Ishikawa (cell line): ENCODE results near the gene DRC3.
A peak's percentile ranks its signal among the peaks of the same experiment; 100 is the strongest.

Experiments
- CEBPB ChIP-seq: IDR thresholded peaks from 2 replicates; pipeline ENCODE4 v1.6.1; 2012
- CREB1 ChIP-seq: IDR thresholded peaks from 2 replicates; pipeline ENCODE4 v1.6.1; 2012; ENCODE audit warnings: low read depth
- EGR1 ChIP-seq: IDR thresholded peaks from 2 replicates; pipeline ENCODE4 v1.6.1; 2012
- EP300 ChIP-seq: IDR thresholded peaks from 2 replicates; pipeline ENCODE4 v1.6.1; 2012; ENCODE audit warnings: borderline replicate concordance
- FOXM1 ChIP-seq: IDR thresholded peaks from 2 replicates; pipeline ENCODE4 v1.6.1; 2012; ENCODE audit warnings: low read depth, borderline replicate concordance
- NFIC ChIP-seq: IDR thresholded peaks from 2 replicates; pipeline ENCODE4 v1.6.1; 2012
- RAD21 ChIP-seq: IDR thresholded peaks from 2 replicates; pipeline ENCODE4 v1.6.1; 2012; ENCODE audit warnings: low read depth
- TAF1 ChIP-seq: IDR thresholded peaks from 2 replicates; pipeline ENCODE4 v1.6.1; 2012; ENCODE audit warnings: low read depth, mild to moderate bottlenecking
- TCF12 ChIP-seq: IDR thresholded peaks from 2 replicates; pipeline ENCODE4 v1.6.1; 2012; ENCODE audit warnings: low read depth
- TEAD4 ChIP-seq: IDR thresholded peaks from 2 replicates; pipeline ENCODE4 v1.6.1; 2012
- YY1 ChIP-seq: IDR thresholded peaks from 2 replicates; pipeline ENCODE4 v1.6.1; 2012; ENCODE audit warnings: low read depth
- ZBTB7A ChIP-seq: IDR thresholded peaks from 2 replicates; pipeline ENCODE4 v1.6.1; 2012; ENCODE audit warnings: low read depth
- TF ChIP-seq, protein P1 (sequence below): IDR thresholded peaks from 2 replicates; pipeline ENCODE4 v1.6.1; 2012; ENCODE audit warnings: low read depth, mild to moderate bottlenecking
- TF ChIP-seq, protein P2 (sequence below): IDR thresholded peaks from 2 replicates; pipeline ENCODE4 v1.6.1; 2012
- TF ChIP-seq, protein P3 (sequence below): IDR thresholded peaks from 2 replicates; pipeline ENCODE4 v1.6.1; 2012

DRC3 gene

DNA sequence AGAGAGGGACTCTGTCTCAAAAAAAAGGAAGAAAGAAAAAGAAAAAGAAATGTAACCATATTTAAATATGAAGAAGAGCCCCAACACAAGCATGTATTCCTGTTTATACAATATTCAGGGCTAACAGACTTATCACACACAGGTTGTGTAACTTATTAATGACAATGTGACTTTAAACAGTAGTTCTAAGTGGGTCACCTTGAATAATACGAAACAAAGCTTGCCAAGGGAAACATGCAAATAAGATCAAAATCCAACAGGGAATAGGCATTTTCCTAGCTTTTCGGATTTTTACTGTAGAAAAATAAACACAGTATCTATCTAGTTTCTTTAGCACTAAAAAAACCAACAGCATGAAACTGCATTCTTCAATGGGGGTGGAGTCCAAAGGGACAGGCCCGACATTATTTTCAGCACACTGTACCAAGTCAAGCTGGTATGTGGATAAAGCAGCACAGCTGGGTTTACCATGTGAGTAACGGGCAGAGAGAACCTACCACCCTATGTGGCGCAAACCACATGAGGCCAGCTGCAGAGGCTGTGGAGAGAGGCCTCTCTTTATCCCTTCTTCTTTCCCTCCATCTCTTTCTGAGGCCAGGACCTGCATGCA is 45.7 kb upstream of the DRC3 start:
- TF ChIP-seq ZBTB7A = no peak

DNA sequence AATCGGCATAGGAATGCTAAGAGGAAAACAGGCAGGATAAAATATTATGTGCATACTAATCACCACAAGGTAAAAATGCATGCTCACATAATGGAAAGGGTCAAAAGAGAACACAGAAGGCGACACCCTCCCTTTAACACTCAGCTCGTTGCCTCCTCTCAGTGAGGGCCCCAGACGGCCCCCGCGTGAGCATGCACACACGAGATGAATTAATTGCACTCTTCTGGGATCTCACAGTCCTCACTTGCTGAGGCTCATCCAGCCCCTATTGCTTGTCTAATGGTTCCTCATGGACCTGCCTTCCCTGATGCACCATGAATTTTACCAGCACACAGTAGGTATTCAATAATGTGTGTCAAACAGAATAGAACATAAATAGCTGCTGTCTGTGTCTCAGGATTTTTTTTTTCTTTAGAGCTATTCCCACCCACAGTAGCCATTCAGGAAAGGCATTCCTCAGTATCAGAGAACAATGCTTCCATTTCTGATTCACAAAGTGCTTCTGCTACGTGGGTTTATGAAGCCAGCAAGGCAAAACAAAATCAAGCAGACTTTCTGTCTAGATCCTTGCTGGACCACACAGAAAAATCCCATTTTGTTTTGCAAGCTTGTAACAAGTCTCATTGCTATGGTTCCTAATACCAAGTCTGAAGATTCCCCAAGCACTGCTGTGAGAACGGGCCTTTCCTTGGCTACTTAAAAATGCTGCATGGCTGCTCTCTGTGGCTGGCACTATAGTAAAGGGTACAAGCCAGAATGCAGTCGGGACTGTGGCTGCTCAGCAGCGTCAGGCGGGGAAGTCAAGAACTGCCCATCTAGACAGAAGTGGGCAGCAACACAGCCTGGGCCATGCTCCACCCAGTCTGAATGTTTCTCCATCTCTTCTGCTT is 44.0 kb upstream of the DRC3 start:
- TF ChIP-seq TAF1 (no peak), ZBTB7A (no peak), NFIC (no peak), RAD21 (no peak), EP300 (no peak), YY1 (no peak), CREB1 (no peak), EGR1 (no peak), FOXM1 (no peak), TEAD4 (no peak; the same call in 1 of the 2 replicates), CEBPB (no peak)
- TF ChIP-seq, protein P1, sequence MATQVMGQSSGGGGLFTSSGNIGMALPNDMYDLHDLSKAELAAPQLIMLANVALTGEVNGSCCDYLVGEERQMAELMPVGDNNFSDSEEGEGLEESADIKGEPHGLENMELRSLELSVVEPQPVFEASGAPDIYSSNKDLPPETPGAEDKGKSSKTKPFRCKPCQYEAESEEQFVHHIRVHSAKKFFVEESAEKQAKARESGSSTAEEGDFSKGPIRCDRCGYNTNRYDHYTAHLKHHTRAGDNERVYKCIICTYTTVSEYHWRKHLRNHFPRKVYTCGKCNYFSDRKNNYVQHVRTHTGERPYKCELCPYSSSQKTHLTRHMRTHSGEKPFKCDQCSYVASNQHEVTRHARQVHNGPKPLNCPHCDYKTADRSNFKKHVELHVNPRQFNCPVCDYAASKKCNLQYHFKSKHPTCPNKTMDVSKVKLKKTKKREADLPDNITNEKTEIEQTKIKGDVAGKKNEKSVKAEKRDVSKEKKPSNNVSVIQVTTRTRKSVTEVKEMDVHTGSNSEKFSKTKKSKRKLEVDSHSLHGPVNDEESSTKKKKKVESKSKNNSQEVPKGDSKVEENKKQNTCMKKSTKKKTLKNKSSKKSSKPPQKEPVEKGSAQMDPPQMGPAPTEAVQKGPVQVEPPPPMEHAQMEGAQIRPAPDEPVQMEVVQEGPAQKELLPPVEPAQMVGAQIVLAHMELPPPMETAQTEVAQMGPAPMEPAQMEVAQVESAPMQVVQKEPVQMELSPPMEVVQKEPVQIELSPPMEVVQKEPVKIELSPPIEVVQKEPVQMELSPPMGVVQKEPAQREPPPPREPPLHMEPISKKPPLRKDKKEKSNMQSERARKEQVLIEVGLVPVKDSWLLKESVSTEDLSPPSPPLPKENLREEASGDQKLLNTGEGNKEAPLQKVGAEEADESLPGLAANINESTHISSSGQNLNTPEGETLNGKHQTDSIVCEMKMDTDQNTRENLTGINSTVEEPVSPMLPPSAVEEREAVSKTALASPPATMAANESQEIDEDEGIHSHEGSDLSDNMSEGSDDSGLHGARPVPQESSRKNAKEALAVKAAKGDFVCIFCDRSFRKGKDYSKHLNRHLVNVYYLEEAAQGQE = no peak
- TF ChIP-seq, protein P2, sequence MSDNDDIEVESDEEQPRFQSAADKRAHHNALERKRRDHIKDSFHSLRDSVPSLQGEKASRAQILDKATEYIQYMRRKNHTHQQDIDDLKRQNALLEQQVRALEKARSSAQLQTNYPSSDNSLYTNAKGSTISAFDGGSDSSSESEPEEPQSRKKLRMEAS = no peak
- TF ChIP-seq, protein P3, sequence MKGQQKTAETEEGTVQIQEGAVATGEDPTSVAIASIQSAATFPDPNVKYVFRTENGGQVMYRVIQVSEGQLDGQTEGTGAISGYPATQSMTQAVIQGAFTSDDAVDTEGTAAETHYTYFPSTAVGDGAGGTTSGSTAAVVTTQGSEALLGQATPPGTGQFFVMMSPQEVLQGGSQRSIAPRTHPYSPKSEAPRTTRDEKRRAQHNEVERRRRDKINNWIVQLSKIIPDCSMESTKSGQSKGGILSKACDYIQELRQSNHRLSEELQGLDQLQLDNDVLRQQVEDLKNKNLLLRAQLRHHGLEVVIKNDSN = no peak

DNA sequence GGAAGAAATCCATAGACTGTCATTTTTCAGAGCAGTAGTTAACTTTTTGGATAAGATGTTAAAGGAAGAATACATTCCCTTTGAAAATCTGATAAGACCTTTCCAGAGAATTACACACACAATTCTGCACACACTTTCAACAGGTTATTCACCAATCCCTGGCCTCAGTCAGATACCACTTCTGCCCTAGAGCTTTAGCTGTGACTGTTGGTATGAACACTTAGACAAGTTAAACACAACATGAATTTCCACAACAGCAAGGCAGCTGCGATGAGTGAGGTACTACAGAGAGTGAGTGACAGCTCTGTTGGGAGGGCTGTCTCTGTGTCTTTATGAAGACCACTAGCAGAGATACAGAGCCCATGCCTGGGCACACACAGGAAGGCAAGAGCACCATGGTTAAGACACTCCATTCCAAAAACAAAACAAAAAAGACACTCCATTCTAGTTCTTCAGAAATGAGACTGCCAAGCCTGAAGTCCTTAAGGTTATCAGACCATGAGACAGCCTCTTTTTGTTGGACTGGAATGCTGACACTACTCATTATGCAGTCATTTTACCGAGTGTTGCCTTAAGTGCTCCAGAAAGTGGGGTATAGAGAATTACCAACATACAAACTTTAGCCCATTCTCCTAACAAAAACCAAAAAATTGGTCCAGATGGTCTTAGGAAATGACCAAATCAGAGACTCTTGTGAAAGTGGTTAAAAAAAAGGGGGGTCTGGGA is 42.8 kb upstream of the DRC3 start:
- peak; percentile 34; the same call in 1 of the 2 replicates for TF ChIP-seq TEAD4
- no peak for TF ChIP-seq EGR1

DNA sequence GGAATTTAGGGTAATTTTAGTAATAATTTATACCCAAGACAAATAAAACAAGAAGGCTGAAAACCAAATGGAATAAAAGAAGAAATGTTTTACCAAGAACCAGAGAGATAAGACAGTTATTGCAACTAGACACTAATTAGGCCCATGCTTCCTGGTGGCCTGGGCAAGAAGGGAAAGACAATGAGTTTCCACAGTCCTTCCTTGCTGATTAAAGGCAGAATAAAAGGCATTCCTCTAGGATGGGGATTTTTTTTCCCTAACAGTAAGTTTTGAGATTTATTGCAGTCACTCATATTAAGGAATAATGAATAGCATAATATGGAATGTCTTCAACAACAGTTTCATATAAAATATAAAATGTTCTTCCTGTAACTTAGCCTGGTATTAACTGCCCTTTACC is 42.0 kb upstream of the DRC3 start:
- no peak for TF ChIP-seq RAD21
- no peak for TF ChIP-seq EP300
- no peak for TF ChIP-seq FOXM1
- no peak for TF ChIP-seq ZBTB7A
- TF ChIP-seq, protein P3 = no peak
- TF ChIP-seq NFIC = no peak
- TF ChIP-seq, protein P1 = no peak
- no peak for TF ChIP-seq CEBPB
- no peak for TF ChIP-seq EGR1
- no peak for TF ChIP-seq TEAD4
- no peak for TF ChIP-seq TCF12
- no peak for TF ChIP-seq TAF1

DNA sequence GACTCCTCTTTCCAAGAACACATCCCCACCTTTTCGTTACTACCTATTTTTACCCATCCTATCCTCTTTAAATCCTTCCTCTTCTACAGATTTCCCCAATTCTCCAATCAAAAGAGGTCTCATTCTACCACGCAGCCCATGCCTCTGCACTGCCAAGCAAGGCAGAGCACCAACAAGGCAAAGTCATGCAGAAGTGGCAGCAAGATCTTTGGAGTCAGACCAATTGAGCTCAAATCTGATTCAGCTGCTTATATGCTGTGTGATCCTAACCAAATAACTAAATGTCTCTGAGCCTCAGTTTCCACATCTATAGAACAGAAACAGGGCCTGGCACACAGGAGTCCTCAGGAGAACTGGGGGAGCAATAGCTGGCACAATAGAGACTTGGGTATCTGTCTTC is 41.5 kb upstream of the DRC3 start:
- no peak for TF ChIP-seq TEAD4
- peak; percentile 53 for TF ChIP-seq NFIC

DNA sequence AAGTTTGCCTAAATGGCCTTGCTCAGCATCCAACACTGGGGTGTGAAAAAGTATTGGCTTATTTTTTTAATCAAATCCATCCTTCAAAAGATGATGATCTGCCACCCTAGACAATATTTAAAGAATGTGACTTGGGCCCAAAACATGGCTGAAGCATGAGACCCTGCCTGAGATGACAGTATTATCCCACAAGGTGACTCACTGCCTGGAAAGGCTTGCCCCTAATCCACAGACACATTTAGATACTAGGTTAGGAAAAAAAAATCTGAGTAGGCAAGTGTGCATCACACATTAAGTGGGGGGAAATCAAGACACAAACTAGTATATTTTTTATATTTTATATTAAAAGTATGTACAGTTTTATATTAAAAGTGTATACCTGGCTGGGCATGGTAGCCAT is 38.9 kb upstream of the DRC3 start:
- TF ChIP-seq TAF1 (no peak), EP300 (no peak), CREB1 (no peak), YY1 (no peak), EGR1 (no peak), FOXM1 (no peak), RAD21 (no peak), TCF12 (no peak), CEBPB (no peak), ZBTB7A (no peak)
- TF ChIP-seq, protein P3 = no peak
